Lung (tissue), 12 donors: ENCODE results near the gene KLHL8. TPM values are rescaled to one million over a fixed set of nuclear protein-coding genes. Genes with fewer than 3 reads are reported as not detected.
A peak's percentile ranks its signal among the peaks of the same experiment; 100 is the strongest.

Experiments used
- ATAC-seq: fragments of 200-7000 bp; cut with Tn5 transposase; one replicate; pipeline ENCODE4 v1.9.1; 2020; ENCODE audit warnings: moderate number of reproducible peaks; ENCODE audit not compliant: insufficient read depth, low FRiP score
- DNase-seq, 3 donors: peaks; one replicate each; pipeline ENCODE4 v3.0.0-alpha.2; 2013 to 2017
- H3K27ac ChIP-seq, 2 donors: one replicate each; pipeline ENCODE4 v1.5.1; 2013; ENCODE audit warnings: mild to moderate bottlenecking in 2 of 2, moderate library complexity in 2 of 2, control low read depth in 1 of 2, inconsistent platforms in 1 of 2, low read depth in 1 of 2, low read length in 1 of 2
- H3K27me3 ChIP-seq, 3 donors: one replicate each; pipeline ENCODE4 v1.5.1; 2013; ENCODE audit warnings: low read length in 2 of 3; ENCODE audit not compliant: control insufficient read depth in 3 of 3, insufficient read depth in 3 of 3
- H3K36me3 ChIP-seq, 4 donors: one replicate each; pipeline ENCODE4 v1.5.1; 2013; ENCODE audit warnings: low read length in 4 of 4, mild to moderate bottlenecking in 1 of 4, moderate library complexity in 1 of 4; ENCODE audit not compliant: control insufficient read depth in 4 of 4, insufficient read depth in 4 of 4
- H3K4me1 ChIP-seq, 5 donors: one replicate each; pipeline ENCODE4 v1.5.1; 2013; ENCODE audit warnings: low read length in 5 of 5, mild to moderate bottlenecking in 2 of 5, moderate library complexity in 1 of 5; ENCODE audit not compliant: control insufficient read depth in 5 of 5, insufficient read depth in 5 of 5
- H3K4me3 ChIP-seq: one replicate; pipeline ENCODE4 v1.5.1; 2013; ENCODE audit warnings: mild to moderate bottlenecking, control low read depth, moderate library complexity
- H3K9ac ChIP-seq, 2 donors: one replicate each; pipeline ENCODE4 v1.5.1; 2013; ENCODE audit warnings: low read length in 2 of 2, control low read depth in 1 of 2; ENCODE audit not compliant: insufficient read depth in 1 of 2
- H3K9me3 ChIP-seq, 4 donors: one replicate each; pipeline ENCODE4 v1.5.1; 2013; ENCODE audit warnings: low read length in 3 of 4, mild to moderate bottlenecking in 1 of 4, moderate library complexity in 1 of 4; ENCODE audit not compliant: control insufficient read depth in 4 of 4, insufficient read depth in 3 of 4
- WGBS, 2 donors: extraction: QIAGEN DNeasy Blood & Tissue Kit; methylation state at CpG; one replicate each; pipeline ENCODE4 v1.1.7; 2013; 5-methylcytosine and 5-hydroxymethylcytosine counted together
- polyA plus RNA-seq, 2 donors: library from polyadenylated mRNA; stranded (reverse); fragments of 200-250 nt; gene quantifications; one replicate each; pipeline ENCODE4 v1.2.1, GENCODE V29; 2013
- total RNA-seq, 2 donors: library from RNA; depleted of rRNA in 1 of 2; stranded (reverse); fragments of >200 nt in 1 of 2; gene quantifications; one replicate each; pipeline ENCODE4 v1.2.1, GENCODE V29; 2014 to 2021
- TF ChIP-seq, protein P1 (sequence below): IDR thresholded peaks from 2 replicates; pipeline ENCODE4 v1.5.1; 2012; ENCODE audit warnings: mild to moderate bottlenecking; ENCODE audit errors: control extremely low read depth, extremely low read depth
- donor health status: control.
- donor health status: control.
- donor health status: Bipolar disorder and iron deficiency.
- donor health status: healthy.
- donor health status: DM: yes; HTN: yes; CAD: no.

KLHL8 gene
- total and polyA plus RNA-seq, 4 donors: 3.3 to 23.1 (median 9.9) TPM

DNA sequence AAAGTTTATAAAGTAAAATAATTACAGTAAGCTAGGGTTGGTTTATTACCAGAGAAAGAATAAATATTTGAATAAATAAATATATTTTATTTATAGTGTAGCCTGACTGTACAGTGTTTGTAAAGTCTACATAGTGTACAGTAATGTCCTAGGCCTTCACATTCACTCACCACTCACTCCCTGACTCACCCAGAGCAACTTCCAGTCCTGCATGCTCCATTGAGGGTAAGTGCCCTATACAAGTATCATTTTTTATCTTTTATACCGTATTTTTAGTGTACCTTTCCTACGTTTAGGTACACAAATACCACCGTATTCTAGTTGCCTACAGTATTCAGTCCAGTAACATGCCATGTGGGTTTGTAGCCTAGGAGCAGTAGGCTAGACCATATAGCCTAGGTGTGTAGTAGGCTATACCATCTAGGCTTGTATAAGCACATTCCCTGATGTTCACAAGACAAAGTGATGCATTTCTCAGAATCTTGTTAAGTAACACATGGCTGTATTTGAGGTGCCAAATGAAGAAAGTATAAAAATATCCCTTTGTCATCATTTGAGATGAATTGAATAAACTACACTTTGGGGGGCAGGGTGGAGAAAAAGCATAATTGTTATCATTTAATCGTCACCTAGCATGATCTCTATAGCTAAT is 14.7 kb upstream of the KLHL8 start:
- ATAC-seq (no peak), DNase-seq (peak in 1 of 3 donors; percentile 20)
- H3K9ac ChIP-seq: no peak overlapping the region
- H3K27ac ChIP-seq: no peak overlapping the region
- TF ChIP-seq, protein P1, sequence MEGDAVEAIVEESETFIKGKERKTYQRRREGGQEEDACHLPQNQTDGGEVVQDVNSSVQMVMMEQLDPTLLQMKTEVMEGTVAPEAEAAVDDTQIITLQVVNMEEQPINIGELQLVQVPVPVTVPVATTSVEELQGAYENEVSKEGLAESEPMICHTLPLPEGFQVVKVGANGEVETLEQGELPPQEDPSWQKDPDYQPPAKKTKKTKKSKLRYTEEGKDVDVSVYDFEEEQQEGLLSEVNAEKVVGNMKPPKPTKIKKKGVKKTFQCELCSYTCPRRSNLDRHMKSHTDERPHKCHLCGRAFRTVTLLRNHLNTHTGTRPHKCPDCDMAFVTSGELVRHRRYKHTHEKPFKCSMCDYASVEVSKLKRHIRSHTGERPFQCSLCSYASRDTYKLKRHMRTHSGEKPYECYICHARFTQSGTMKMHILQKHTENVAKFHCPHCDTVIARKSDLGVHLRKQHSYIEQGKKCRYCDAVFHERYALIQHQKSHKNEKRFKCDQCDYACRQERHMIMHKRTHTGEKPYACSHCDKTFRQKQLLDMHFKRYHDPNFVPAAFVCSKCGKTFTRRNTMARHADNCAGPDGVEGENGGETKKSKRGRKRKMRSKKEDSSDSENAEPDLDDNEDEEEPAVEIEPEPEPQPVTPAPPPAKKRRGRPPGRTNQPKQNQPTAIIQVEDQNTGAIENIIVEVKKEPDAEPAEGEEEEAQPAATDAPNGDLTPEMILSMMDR: no peak
- H3K36me3 ChIP-seq: no peaks in the 10 kb centered on the region
- no peaks in the 10 kb centered on the region for H3K9me3 ChIP-seq
- no peak overlapping the region for H3K4me3 ChIP-seq
- peaks cover 0 to 2% (median 0%) of the 10 kb centered on the region in 5 donors for H3K4me1 ChIP-seq
- WGBS, 2 donors: 49 to 67% methylated on average over 4 of the region's 4 CpGs
- H3K27me3 ChIP-seq: no peaks in the 10 kb centered on the region

DNA sequence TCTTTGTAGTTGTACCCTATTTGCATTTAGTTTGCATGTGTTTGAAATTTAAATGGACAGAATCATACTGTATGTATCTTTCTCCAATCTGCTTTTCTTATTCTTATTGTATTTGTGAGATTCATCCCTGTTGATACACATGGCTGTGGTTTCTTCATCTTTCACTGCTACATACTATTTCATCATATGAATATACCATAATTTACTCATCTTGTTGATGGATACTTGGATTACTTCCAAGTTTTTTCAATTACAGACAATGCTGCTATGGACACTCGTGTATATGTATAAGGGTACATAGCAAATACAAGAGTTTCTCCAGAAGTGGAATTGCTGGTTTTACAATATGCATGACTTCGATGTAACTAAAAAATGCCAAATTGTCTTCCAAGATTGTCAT is 11.8 kb upstream of the KLHL8 start:
- no peaks in the 10 kb centered on the region for H3K9me3 ChIP-seq
- 78% methylated on average over 2 of the region's 2 CpGs for WGBS, 2 donors
- no peak overlapping the region for H3K4me3 ChIP-seq
- H3K9ac ChIP-seq: no peak overlapping the region
- no peak for ATAC-seq
- H3K27ac ChIP-seq: no peak overlapping the region
- DNase-seq: no peak
- no peaks in the 10 kb centered on the region for H3K27me3 ChIP-seq
- no peaks in the 10 kb centered on the region for H3K36me3 ChIP-seq
- TF ChIP-seq, protein P1: no peak
- H3K4me1 ChIP-seq: no peaks in the 10 kb centered on the region

DNA sequence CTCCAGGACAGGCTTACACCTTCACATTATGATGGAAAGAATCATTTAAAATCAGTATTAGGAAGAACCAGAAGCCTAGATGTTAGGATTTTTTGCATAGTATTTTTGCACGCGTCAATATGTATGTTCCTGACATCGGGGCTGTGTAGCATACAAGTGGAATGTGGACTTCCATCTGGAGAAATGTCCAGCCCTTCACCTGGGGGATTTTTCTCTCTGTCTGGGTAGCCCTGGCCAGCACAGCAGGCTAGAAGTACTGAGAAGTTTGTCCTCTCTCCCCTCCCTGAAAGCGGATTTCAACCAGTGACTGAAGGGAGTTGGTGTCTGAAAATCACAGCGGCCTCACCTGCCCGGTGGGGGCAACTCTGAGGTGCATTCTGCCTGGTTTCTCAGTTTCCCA is 10.4 kb upstream of the KLHL8 start:
- DNase-seq (no peak), ATAC-seq (no peak)
- H3K9ac ChIP-seq: no peak overlapping the region
- TF ChIP-seq, protein P1: no peak
- no peak overlapping the region for H3K27ac ChIP-seq
- H3K27me3 ChIP-seq: no peaks in the 10 kb centered on the region
- WGBS, 2 donors: 80 to 87% methylated on average over 6 of the region's 6 CpGs
- H3K9me3 ChIP-seq: no peaks in the 10 kb centered on the region
- H3K4me3 ChIP-seq: no peak overlapping the region
- no peaks in the 10 kb centered on the region for H3K4me1 ChIP-seq
- no peaks in the 10 kb centered on the region for H3K36me3 ChIP-seq

DNA sequence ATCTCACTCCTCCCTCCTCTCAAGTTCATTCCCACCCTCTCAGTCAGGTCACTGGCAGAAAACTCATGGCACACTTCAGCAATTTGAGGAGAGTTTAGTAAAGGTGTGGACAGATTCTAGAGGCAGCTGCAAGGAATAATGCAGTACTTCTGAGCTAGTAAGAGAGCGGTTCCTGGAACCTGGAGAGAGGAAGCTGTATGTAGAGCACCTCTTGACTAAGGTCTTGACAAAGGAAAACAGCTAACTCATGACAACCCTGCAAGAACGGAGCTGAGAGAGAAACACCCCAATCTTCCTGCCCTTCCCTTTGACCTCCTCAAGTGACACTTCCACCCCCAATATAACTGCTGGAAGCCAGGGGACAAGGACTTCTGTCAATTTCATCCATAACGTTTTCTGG is 9.6 kb upstream of the KLHL8 start:
- H3K4me3 ChIP-seq: no peak overlapping the region
- no peaks in the 10 kb centered on the region for H3K36me3 ChIP-seq
- no peaks in the 10 kb centered on the region for H3K9me3 ChIP-seq
- ATAC-seq: peak; percentile 60
- no peaks in the 10 kb centered on the region for H3K4me1 ChIP-seq
- DNase-seq: no peak
- H3K9ac ChIP-seq: no peak overlapping the region
- 49 to 59% methylated on average over 3 of the region's 3 CpGs for WGBS, 2 donors
- peak overlapping the region in 1 of 2 donors; percentile 24 for H3K27ac ChIP-seq
- H3K27me3 ChIP-seq: no peaks in the 10 kb centered on the region
- TF ChIP-seq, protein P1: no peak
